GM23338 (cell line): ENCODE data around the gene SPTB.

Experiments
- EZH2 ChIP-seq: fragments of 200-600 bp; sonication (generic); IDR thresholded peaks from one replicate; pipeline ENCODE4 v1.8.0; 2017; ENCODE audit warnings: antibody characterized with exemption, mild to moderate bottlenecking, low read depth; ENCODE audit not compliant: unreplicated experiment
- EZH2phosphoT487 ChIP-seq: fragments of 200-600 bp; sonication (generic); IDR thresholded peaks from one replicate; pipeline ENCODE4 v1.8.1; 2018; ENCODE audit warnings: antibody characterized with exemption; ENCODE audit not compliant: unreplicated experiment
- POLR2AphosphoS5 ChIP-seq: IDR thresholded peaks from 2 replicates; pipeline ENCODE4 v1.6.1; 2016; ENCODE audit warnings: antibody characterized with exemption, low read depth
- STAT1 ChIP-seq: IDR thresholded peaks from one replicate; pipeline ENCODE4 v1.6.1; 2016; ENCODE audit warnings: antibody characterized with exemption; ENCODE audit not compliant: unreplicated experiment
- TF ChIP-seq, protein P1 (sequence below), 2 experiments: fragments of 200-600 bp in 1 of 2; sonication (generic) in 1 of 2; conservative IDR thresholded peaks; 2 replicates each; pipeline versions ENCODE4 v1.5.1 to v1.6.1; 2016 to 2017; ENCODE audit warnings: antibody characterized with exemption in 2 of 2, low read depth in 2 of 2, mild to moderate bottlenecking in 2 of 2, moderate library complexity in 1 of 2

DNA sequence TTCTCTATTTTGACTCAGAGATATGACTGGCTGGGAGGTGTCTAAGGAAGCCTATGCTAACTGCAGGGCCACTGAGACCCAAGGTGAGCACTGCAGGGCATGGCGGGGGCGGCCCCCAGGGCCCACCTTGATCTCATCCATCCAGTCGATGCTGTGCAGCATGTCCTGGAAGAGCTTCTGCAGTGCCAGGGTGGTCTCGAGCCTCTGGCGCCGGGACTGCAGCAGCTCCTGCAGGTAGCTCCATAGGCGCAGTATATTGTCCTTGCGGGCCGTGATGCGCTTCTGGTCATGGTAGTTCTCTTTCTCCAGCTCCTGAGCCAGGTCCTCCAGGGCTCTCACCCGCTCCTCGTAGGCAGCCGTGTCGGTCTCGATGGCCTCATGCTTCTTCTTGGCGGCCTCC, 84.5 kb downstream of the SPTB start:
- TF ChIP-seq, protein P1, sequence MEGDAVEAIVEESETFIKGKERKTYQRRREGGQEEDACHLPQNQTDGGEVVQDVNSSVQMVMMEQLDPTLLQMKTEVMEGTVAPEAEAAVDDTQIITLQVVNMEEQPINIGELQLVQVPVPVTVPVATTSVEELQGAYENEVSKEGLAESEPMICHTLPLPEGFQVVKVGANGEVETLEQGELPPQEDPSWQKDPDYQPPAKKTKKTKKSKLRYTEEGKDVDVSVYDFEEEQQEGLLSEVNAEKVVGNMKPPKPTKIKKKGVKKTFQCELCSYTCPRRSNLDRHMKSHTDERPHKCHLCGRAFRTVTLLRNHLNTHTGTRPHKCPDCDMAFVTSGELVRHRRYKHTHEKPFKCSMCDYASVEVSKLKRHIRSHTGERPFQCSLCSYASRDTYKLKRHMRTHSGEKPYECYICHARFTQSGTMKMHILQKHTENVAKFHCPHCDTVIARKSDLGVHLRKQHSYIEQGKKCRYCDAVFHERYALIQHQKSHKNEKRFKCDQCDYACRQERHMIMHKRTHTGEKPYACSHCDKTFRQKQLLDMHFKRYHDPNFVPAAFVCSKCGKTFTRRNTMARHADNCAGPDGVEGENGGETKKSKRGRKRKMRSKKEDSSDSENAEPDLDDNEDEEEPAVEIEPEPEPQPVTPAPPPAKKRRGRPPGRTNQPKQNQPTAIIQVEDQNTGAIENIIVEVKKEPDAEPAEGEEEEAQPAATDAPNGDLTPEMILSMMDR (conservative IDR thresholded peaks at IDR 0.05; ENCODE audit: low read depth in 2 of 2): no peak
- TF ChIP-seq EZH2 (no peak), POLR2AphosphoS5 (no peak), STAT1 (no peak), EZH2phosphoT487 (no peak)
